Skin of body (tissue), 2 donors: ENCODE results near the gene IGFL4. TPM values are rescaled to one million over a fixed set of nuclear protein-coding genes. Genes with fewer than 3 reads are reported as not detected.

Experiments
- DNase-seq: peaks from one replicate; lab custom pipeline; 2025; lab: John Stamatoyannopoulos, UW
- total RNA-seq: library from RNA; depleted of rRNA; stranded (reverse); fragments of >200 nt; gene quantifications from one replicate; pipeline ENCODE4 v1.2.3, GENCODE V29; 2014

Gene IGFL4
- 4.7 TPM for total RNA-seq

- peak; percentile 15 for DNase-seq
Observed at GRCh38 chr19:46040952-46041500, at the start of gene IGFL4. TSS of gene IGFL4 (minus strand) at chr19:46041002. CDS start at chr19:46040962, 40 bp downstream.

- DNase-seq, result no peak
Observed at GRCh38 chr19:46090444-46090843, 49.6 kb upstream of the IGFL4 start.

DNA sequence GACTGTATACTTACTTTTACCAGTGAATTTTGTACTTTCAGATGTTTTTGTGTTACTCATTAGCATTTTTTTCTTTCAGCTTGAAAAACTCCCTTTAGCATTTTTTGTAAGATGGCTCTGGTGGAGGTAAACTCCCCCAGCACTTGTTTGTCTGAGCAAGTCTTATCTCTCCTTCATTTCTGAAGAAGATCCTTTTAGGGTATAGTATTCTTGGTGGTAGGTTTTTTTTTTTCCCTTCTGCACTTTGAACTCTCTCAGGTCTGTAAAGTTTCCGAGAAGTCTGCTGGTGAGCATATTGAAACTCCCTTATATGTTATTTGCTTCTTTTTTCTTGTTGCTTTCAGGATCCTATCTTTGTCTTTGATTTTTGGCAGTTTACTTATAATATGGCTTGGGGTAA lies 48.6 kb upstream of the IGFL4 start:
- DNase-seq, result no peak

DNA sequence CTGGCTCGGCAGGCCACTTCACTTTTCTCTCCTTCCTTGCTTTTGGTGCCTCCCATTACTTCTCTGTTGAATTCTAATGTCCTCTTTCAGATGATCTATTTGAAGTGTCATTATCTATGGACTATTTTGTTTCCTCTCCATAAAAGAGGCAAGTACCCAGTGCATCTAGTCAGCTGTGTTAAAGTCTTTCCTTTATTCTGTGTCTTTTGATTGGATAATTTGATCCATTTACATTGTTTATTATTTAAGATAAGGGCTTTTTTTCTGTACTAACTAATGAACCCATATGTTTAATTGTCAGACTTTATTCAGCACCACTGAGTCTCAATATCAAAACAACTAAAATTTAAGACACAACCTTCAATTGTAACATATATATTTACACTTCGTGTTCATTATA lies 47.3 kb upstream of the IGFL4 start:
- DNase-seq, result no peak

DNA sequence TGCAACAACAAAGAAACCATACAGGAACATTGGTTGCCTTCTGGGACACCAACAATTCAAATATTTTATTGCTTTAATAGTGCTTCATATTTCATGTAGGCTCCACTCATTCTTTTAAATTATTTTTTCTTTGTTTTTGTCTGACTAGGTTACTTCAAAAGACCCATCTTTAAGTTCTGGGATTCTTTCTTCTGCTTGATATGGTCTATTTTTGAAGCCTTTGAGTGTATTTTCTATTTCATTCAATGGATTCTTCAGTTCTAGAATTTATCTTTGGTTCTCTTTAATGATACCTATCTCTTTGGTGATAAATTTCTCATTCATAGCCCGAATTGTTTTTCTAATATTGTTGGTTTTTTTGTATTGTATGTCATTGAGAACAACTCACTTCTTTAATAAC lies 45.1 kb upstream of the IGFL4 start:
- DNase-seq, result no peak

- no peak for DNase-seq
Observed at GRCh38 chr19:46082728-46083050, 41.9 kb upstream of the IGFL4 start.

GRCh38 chr19:46081928-46082727 lies 41.3 kb upstream of the IGFL4 start:
- DNase-seq, result no peak

DNA sequence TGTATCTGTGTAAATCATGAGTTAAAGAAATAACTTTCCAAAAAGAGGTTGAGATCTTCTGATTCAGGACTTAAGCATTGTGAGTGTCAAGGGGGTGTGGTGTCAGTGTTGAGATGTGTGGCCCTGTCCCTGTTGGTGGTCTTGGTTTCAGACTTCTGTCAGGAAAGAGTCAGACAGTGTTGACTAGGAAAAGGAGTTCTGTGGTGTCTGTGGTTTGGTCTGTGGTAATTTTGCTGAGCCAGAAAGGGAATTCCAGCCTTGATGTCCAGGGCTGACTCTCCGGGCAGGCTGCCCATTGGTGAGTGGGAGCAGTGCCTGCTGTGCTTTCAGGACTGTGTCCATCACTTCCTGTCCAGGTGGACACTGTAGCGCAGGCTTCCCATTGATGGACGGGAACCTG lies 39.8 kb upstream of the IGFL4 start:
- no peak for DNase-seq

DNA sequence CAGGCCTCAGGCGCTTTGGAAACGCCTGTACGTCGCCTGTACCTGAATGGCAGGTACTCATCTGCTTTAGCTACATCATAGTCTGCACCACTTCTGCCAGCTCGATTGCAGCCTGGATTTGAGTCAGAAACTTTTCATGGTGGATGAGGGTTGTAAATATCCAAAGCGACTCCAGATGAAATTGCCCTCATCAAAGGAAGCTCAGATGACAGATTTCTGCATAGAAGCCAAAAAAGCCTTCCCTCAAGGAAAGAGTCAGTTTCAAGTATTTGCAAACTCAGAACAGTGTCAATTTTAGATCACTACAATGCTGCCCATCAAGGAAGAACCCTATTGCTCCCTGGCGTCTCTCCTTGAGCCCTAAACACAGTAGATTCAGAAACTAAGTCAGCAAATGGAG lies 38.8 kb upstream of the IGFL4 start:
- DNase-seq, result peak; percentile 10

DNA sequence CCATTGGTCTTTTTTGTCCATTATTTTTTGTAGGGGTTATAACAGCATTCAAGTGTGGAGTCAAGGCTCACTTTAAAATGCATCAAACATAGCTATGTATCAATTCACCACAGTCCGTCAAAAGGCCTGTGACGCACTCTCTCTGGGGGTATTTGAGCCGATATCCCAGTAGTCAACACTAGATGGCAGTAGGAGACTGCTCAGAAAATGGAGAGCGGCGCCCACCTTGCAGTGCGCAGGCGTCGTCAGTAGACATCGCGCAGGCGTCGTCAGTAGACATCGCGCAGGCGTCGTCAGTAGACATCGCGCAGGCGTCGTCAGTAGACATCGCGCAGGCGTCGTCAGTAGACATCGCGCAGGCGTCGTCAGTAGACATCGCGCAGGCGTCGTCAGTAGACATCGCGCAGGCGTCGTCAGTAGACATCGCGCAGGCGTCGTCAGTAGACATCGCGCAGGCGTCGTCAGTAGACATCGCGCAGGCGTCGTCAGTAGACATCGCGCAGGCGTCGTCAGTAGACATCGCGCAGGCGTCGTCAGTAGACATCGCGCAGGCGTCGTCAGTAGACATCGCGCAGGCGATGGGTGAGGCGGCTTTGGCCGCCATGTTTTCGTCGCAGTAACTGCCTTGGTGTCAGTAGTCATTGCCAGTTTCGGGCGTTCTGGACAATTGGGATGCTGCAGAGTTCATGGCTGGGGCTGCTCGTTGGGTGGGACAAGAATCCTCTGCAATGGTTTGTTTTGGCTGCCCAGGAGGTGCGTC lies 38.0 kb upstream of the IGFL4 start:
- DNase-seq, result peak; percentile 37

DNA sequence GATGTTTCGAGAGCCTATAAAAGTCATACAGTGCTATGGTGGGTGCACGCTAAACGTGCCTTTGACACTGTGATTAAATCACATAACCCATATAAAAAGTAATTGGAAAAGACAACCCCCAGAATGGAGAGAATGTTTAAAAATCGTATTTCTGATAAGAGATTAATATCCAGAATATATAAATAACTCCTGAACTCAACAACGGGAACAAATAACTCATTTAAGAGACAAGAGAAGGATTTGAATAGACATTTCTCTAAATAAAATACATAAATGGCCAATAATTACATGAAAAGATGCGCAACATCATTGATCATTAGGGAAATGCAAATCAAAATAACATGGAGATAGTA lies 37.0 kb upstream of the IGFL4 start:
- no peak for DNase-seq

DNA sequence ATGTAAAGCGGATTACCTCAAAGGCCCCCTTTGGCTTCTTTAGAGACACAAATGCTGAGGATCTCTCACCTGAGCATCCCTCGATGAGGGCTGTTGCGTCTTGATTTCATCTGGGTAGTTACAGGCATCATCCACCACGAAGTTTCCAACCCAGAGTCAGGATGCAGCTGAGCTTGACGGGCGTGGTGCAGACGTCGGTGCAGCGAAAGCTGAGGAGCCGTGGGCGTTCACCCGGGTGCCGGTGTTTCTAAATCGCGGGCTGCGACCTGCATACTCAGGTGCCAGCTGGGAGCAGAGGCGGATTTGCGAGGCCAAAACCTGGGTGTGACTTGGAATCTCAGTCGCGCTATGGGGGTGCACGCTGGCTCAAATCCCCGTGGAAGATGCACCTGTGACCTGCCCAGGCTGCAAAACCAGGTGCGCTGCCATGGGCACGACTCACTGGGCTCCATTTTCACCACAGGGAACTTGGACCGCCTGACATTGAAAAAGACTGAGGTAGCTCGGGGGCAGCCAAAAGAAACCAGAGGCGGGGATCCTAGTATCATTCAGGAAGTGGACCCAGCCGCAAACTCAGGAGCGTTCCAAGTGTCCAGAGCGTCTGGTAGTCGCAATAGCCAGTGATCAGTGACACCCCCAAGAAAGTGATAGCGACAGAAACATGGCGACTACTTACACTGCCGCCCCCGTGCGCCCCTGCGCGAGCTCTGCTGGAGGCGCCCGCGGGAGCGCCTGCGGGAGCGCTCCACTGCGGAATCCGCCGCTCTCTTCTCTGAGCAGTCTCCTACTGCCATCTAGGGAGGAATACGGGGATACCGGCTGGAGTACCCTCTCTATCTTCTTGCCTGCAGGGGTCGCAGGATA lies 36.4 kb upstream of the IGFL4 start:
- DNase-seq, result peak; percentile 53

- no peak for DNase-seq
Observed at GRCh38 chr19:46076031-46076880, 35.5 kb upstream of the IGFL4 start.

DNA sequence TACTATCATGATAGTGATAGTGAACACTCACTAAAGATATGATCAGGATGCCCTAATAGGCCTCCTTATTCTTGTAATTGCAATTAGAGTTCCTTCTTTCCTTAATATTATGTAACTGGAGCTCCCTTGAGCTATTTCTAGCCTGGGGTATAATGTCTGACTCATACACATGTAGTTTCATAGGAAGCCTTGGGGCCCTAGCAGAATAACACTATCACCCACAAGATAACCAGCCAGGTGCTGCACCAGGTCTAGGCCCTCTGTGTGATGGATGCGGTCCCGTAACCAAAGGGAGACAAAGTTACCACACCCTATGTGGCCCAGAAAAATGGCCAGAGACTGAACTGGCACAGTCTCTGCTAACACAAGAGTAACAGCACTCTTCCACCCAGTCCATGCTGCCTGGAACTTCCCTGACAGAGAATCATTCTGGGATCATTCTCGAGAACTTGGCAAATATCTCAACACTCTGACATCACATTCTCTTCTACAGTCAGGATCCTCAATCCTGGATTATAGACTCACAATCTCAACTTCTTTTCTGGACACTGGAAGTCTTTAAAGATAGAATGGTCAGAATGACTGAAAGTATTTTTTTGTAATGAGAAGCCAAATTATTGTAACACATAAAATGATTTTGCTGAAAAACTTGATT lies 32.6 kb upstream of the IGFL4 start:
- DNase-seq, result no peak

GRCh38 chr19:46069806-46070341 lies 29.1 kb upstream of the IGFL4 start:
- DNase-seq, result peak; percentile 63

DNA sequence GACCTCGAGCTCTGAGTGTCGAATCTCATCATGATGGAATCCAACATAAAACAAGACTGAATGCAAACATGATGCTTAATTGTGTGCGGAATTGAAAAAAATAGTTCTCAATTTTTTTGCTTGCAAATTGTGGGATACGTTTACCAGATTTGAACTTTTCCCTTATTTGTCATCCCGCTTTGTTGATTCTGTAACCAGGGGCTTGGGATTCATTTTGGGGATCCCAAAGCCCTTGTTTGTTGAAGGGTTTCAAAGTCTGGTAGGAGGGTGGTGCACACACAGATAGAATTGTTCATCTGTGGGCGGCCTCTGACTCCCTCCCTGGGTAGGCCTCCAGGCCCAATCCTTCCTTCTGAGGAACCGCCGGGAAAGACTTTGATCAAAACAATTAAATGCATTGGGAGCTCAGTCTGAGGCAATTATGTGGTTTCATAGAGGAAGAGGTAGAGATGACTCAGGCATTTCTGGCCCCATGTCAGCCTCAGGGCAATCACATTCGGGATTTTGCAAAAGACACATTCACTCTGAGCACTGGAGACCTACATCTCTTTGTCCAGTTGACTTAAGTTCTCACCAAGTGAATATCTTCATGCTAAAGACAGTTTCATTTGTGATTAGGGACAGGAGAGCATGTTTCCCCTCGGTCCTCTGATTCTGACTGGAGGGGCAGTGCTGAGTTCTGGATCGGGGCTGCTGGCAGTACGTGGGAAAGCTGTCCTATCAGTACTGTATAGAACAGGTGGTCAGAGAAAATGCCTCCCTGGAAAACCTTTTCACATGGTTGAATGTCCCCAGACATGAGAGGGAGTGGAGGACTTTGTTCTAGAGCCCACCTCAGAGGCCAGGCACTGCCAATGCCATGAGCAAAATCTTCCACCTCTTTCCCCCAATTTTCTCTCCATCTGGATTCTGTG lies 27.8 kb upstream of the IGFL4 start:
- DNase-seq, result peak; percentile 13

DNA sequence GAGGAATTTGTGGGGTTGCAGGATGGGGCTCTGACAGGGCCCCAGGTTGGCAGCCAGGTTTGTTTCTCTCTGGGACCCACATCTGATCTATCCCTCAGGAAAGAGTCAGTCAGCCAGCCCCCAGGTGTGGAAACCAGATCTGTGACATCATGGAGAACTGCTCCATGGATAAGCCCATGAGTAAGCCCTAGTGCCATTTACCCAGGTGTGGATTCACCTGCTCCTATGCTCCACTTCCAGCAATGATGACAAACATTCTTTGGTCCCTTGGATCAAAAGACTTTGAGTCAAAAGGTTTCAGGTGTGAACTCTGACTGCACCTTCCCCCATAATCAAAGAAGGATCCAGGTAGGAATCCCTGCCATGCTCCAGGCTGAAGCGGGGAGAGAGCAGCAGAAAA lies 26.9 kb upstream of the IGFL4 start:
- DNase-seq, result no peak

DNA sequence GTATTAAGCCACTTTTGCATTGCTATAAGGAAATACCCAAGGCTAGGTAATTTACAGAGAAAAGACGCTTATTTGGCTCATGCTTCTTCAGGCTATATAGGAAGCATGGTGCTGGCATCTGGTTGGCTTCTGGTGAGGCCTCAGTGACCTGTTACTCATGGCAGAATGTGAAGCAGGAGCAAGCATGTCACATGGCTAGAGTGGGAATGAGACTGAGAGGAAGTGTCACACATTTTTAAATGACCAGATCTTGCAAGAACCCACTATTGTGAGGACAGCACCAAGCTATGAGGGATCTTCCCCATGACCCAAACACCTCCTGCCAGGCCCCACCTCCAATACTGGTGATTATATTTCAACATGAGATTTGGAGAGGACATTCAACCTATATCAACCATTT lies 25.7 kb upstream of the IGFL4 start:
- no peak for DNase-seq

GRCh38 chr19:46065486-46066071 lies 24.8 kb upstream of the IGFL4 start:
- no peak for DNase-seq
